ENCODE results near the gene CACNA1G.

CACNA1G gene

DNA sequence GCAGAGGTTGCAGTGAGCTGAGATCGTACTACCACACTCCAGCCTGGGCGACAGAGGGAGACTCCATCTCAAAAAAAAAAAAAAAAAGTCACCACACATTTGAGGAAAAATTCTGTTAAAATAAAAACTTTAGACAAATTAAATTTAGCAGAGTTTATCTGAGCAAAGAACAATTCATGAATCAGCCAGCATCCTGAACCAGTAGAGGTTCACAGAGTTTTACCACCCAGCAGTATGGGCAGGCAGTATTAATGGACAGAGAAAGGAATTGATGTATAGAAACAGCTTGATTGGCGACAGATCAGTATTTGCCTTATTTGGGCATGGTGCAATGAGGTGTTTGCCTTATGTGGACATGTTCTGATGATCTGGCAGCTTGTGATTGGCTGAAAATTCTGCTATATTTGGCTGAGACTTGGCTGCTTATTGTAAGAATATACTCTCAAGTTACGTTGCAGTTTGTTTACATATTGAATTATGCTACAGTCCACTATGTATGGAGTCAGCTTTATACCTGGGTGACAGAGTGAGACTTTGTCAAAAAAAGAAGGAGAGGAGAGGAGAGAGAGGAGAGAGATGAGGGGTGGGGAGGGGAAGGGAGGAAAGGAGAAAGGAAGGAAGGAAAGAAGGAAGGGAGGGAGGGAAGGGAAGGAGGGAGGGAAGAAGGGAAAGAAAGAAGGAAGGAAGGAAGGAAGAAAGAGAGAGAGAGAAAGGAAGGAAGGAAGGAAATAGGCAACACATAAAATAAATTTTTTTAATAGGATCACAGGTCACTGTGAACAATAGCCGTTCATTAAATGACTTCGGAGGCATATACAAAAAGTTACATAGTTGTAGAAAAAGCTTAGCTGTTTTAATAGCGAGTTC is 88.8 kb downstream of the CACNA1G start:
- DNase-seq (ENCODE audit: extremely low read depth, low read depth): peak; percentile 55
- no peak for TF ChIP-seq CTCF (IDR thresholded peaks at IDR 0.05; ENCODE audit: low read depth, low read length, missing control alignments)
- H3K4me3 ChIP-seq (replicated peaks; ENCODE audit: low read depth, low read length): no peak overlapping the region

DNA sequence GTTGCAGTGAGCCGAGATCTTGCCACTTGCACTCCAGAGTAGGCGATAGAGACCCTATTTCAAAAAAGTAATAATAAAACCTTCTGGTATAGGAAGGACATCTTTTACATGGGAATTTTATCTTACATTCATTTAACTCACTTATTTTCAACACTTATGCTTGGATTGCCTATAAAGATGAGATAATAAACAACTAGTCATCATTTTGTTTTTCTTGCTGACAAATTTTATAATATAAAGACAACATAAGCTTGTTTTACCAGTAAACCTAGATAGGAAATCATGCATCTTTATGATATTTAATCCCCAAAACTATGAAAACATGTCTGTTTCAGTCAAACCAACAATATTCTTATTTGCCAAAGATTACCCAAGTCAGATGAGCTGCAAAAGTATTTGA is 91.1 kb downstream of the CACNA1G start:
- no peak overlapping the region for H3K4me3 ChIP-seq (replicated peaks; ENCODE audit: low read depth, low read length)
- no peak for TF ChIP-seq CTCF (IDR thresholded peaks at IDR 0.05; ENCODE audit: low read depth, low read length, missing control alignments)
- no peak for DNase-seq (ENCODE audit: extremely low read depth, low read depth)

DNA sequence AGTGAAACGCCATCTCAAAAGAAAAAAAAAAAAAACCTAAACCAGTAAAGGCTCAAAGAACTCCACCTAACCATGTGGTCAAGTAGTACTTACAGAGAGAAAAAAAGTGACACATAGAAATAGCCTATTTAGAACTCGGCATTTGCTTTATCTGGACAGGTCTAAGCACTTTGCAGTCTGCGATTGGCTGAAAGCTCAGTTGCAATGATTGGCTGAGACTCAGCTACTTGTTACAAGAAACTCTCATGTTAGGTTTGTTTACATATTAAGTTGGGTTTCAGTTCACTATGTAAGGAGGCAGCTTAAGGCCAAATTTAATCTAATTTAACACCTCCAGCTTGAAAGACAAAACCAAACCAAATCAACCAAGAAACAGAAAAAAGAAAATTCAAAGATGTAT is 93.2 kb downstream of the CACNA1G start:
- H3K4me3 ChIP-seq (replicated peaks; ENCODE audit: low read depth, low read length): no peak overlapping the region
- TF ChIP-seq CTCF (IDR thresholded peaks at IDR 0.05; ENCODE audit: low read depth, low read length, missing control alignments): no peak
- no peak for DNase-seq (ENCODE audit: extremely low read depth, low read depth)

GRCh38 chr17:50656509-50656908 is 96.0 kb downstream of the CACNA1G start:
- no peak for DNase-seq (ENCODE audit: extremely low read depth, low read depth)

DNA sequence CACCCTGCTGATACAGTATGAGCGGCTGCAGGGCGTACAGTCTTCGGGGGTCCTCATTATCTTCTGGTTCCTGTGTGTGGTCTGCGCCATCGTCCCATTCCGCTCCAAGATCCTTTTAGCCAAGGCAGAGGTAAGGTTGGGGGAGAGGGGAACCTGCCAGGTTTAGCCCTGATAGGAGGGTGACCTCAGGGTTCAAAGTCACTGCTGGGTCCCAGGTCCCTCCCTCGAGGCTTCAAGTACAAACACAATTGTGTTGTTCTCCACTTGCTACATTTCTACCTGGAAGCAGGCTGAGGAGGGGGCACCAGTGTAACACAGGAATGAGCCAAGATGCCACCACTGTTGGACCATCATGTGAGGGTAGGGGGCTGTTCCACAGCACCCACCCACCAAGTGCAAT is 96.5 kb downstream of the CACNA1G start:
- no peak for DNase-seq (ENCODE audit: extremely low read depth, low read depth)
- no peak for TF ChIP-seq CTCF (IDR thresholded peaks at IDR 0.05; ENCODE audit: low read depth, low read length, missing control alignments)
- no peak overlapping the region for H3K4me3 ChIP-seq (replicated peaks; ENCODE audit: low read depth, low read length)

More at GRCh38 chr17:50656509-50656908, 96.0 kb downstream of the CACNA1G start:
- TF ChIP-seq CTCF (IDR thresholded peaks at IDR 0.05; ENCODE audit: low read depth, low read length, missing control alignments): no peak
- no peak overlapping the region for H3K4me3 ChIP-seq (replicated peaks; ENCODE audit: low read depth, low read length)

- no peak for DNase-seq (ENCODE audit: extremely low read depth, low read depth)
- no peak overlapping the region for H3K4me3 ChIP-seq (replicated peaks; ENCODE audit: low read depth, low read length)
- TF ChIP-seq CTCF (IDR thresholded peaks at IDR 0.05; ENCODE audit: low read depth, low read length, missing control alignments): no peak
Observed at GRCh38 chr17:50657627-50658026, 97.1 kb downstream of the CACNA1G start.
